Measurements from ENCODE around the gene EBPL.
"Not testable (repeated sequence)": the region's sequence is repeated elsewhere in the genome, so short reads cannot be mapped to it uniquely, and the experiment has no call there.

- TF ChIP-seq CTCF (IDR thresholded peaks at IDR 0.05; ENCODE audit: low read depth, low read length); POLR2A (IDR thresholded peaks at IDR 0.05; ENCODE audit: extremely low read depth, insufficient read length); MYC (IDR thresholded peaks at IDR 0.05; ENCODE audit: low read depth, low read length): not testable (repeated sequence)
Observed at GRCh38 chr13:49612042-49612441, 79.2 kb downstream of the EBPL start.
